K562 (cell line): ENCODE data around the gene TFB2M. TPM values are rescaled to one million over a fixed set of nuclear protein-coding genes. Genes with fewer than 3 reads are reported as not detected.

Experiments
- ATAC-seq: fragments of 200-7000 bp; cut with Tn5 transposase; 3 replicates; pipeline ENCODE4 v1.9.1; 2020; ENCODE audit warnings: moderate library complexity
- BruUV-seq: library from RNA; stranded (reverse); fragments of 400-500 nt; replicated peaks from 2 replicates; lab custom pipeline; 2021; lab: Mats Ljungman, UMichigan
- CTCF ChIA-PET: fragments of 300-600 bp; formaldehyde crosslinking; extraction: SDS; loops from one replicate; lab custom pipeline; 2021; ENCODE audit warnings: low intra/inter-chr PET ratio; lab: Yijun Ruan, JAX
- POLR2A ChIA-PET: fragments of 300-600, 350-650 bp; sonication (Branson Sonifier 250); formaldehyde crosslinking; extraction: SDS; loops from one replicate; lab custom pipeline; 2021; ENCODE audit warnings: antibody characterized with exemption, inconsistent platforms; lab: Yijun Ruan, JAX
- DNase-seq, 4 experiments: peaks; one replicate each; pipeline versions ENCODE4 v3.0.0 to v3.0.0-alpha.2; 2011 to 2018; ENCODE audit warnings: low spot score in 3 of 4, mixed read lengths in 3 of 4; ENCODE audit errors: extremely low read depth in 1 of 4
- FAIRE-seq: peaks from 2 replicates; lab custom pipeline; 2011; peaks lifted over from hg19 to GRCh38; lab: Jason Lieb, UNC
- H2AFZ ChIP-seq: 2 replicates; pipeline ENCODE4 v1.6.0; 2011; ENCODE audit warnings: low read depth, low read length, control low read depth, inconsistent platforms
- H3K27ac ChIP-seq: fragments of 200-600 bp; 3 replicates; pipeline ENCODE4 v1.8.0; 2011; ENCODE audit warnings: low read depth, mild to moderate bottlenecking, control low read depth, inconsistent platforms, low read length, moderate library complexity, mixed read lengths; ENCODE audit errors: extremely low read depth
- H3K27me3 ChIP-seq, 2 experiments: fragments of 300-600 bp in 1 of 2; 2 replicates in 1 of 2; 3 replicates in 1 of 2; pipeline versions ENCODE4 v1.6.0 to v1.8.0; 2011; ENCODE audit warnings: inconsistent platforms in 2 of 2, low read length in 2 of 2, mild to moderate bottlenecking in 1 of 2, mixed read lengths in 1 of 2, moderate library complexity in 1 of 2; ENCODE audit not compliant: control insufficient read depth in 2 of 2, insufficient read depth in 2 of 2
- H3K36me3 ChIP-seq: fragments of 300-600 bp; 3 replicates; pipeline ENCODE4 v1.8.0; 2011; ENCODE audit warnings: mild to moderate bottlenecking, low read length, inconsistent platforms; ENCODE audit not compliant: control insufficient read depth, insufficient read depth
- H3K4me1 ChIP-seq, 2 experiments: fragments of 200-600 bp in 1 of 2; replicated peaks in 1 of 2; 2 replicates in 1 of 2; 3 replicates in 1 of 2; pipeline versions ENCODE4 v1.5.1 to v1.8.0; 2011; ENCODE audit warnings: inconsistent platforms in 2 of 2, low read length in 2 of 2, mild to moderate bottlenecking in 1 of 2, mixed read lengths in 1 of 2, moderate library complexity in 1 of 2; ENCODE audit not compliant: control insufficient read depth in 2 of 2, insufficient read depth in 2 of 2
- H3K4me2 ChIP-seq: 2 replicates; pipeline ENCODE4 v1.6.1; 2011; ENCODE audit warnings: low read length, control low read depth, inconsistent platforms, mixed read lengths; ENCODE audit not compliant: insufficient read depth
- H3K4me3 ChIP-seq: fragments of 200-600 bp; sonication (generic), shearing (Covaris generic); 2 replicates; pipeline ENCODE4 v1.5.1; 2016; ENCODE audit warnings: control low read depth, inconsistent platforms
- H3K79me2 ChIP-seq: fragments of 200-600 bp; 3 replicates; pipeline ENCODE4 v1.8.0; 2011; ENCODE audit warnings: low read length, inconsistent platforms; ENCODE audit not compliant: control insufficient read depth, insufficient read depth
- H3K9ac ChIP-seq, 2 experiments: 2 replicates each; pipeline versions ENCODE4 v1.6.0 to v1.6.1; 2011; ENCODE audit warnings: low read depth in 2 of 2, low read length in 2 of 2, control low read depth in 1 of 2, inconsistent platforms in 1 of 2, mild to moderate bottlenecking in 1 of 2, mixed read lengths in 1 of 2; ENCODE audit not compliant: insufficient read depth in 1 of 2
- H3K9me1 ChIP-seq: one replicate; pipeline ENCODE4 v1.6.0; 2011; ENCODE audit warnings: inconsistent platforms, mild to moderate bottlenecking, low read length, moderate library complexity; ENCODE audit not compliant: control insufficient read depth, insufficient read depth
- H3K9me3 ChIP-seq: replicated peaks from 2 replicates; pipeline ENCODE4 v1.5.1; 2011; ENCODE audit warnings: low read depth, low read length, inconsistent platforms; ENCODE audit not compliant: control insufficient read depth, insufficient read depth
- H4K20me1 ChIP-seq: replicated peaks from 2 replicates; pipeline ENCODE4 v1.6.1; 2011; ENCODE audit warnings: low read length, inconsistent platforms, mixed read lengths; ENCODE audit not compliant: control insufficient read depth, insufficient read depth
- NONO ChIP-seq, 2 experiments: fragments of 200-400 bp in 1 of 2; fragments of 450-650 bp in 1 of 2; formaldehyde crosslinking in 1 of 2; IDR thresholded peaks; 2 replicates each; pipeline ENCODE4 v1.6.1; 2017; ENCODE audit warnings: low read depth in 2 of 2, mild to moderate bottlenecking in 2 of 2, moderate library complexity in 2 of 2, low read length in 1 of 2
- NR2C2 ChIP-seq, 2 experiments: fragments of 200-800 bp in 1 of 2; sonication (Bioruptor generic) in 1 of 2; sonication (generic) in 1 of 2; formaldehyde crosslinking in 1 of 2; IDR thresholded peaks; 2 replicates each; pipeline versions ENCODE4 v1.6.1 to v1.8.0; 2016 to 2022; ENCODE audit warnings: mild to moderate bottlenecking in 1 of 2, missing compliant biosample characterization in 1 of 2, missing genetic modification characterization in 1 of 2, missing genetic modification reagents in 1 of 2
- ZFX ChIP-seq: sonication (generic); formaldehyde crosslinking; IDR thresholded peaks from 2 replicates; pipeline ENCODE4 v1.8.0; 2022; ENCODE audit warnings: mild to moderate bottlenecking, missing genetic modification reagents, moderate library complexity
- WGBS: fragments of 100-300 bp; shearing (Covaris generic); methylation state at CpG from one replicate; pipeline ENCODE4 v1.1.6; 2016; ENCODE audit warnings: low coverage, mixed read lengths; ENCODE audit not compliant: insufficient coverage; ENCODE audit errors: missing lambda C conversion rate; 5-methylcytosine and 5-hydroxymethylcytosine counted together
- in situ Hi-C: fragments of 300-500 bp; cut with MboI; formaldehyde crosslinking; loops from 4 replicates; pipeline ENCODE4 v1.15.0; 2018; ENCODE audit warnings: inconsistent platforms, mixed read lengths
- intact Hi-C: fragments of 100-400 bp; cut with micrococcal nuclease; formaldehyde crosslinking; loops from 2 replicates; pipeline ENCODE4 v1.14.2; 2022
- polyA plus RNA-seq, 8 experiments: library from polyadenylated mRNA; depleted of rRNA in 4 of 8; stranded (reverse) in 5 of 8; unstranded in 3 of 8; fragments of >200 nt; fragmentation: Nextera tagmentation in 2 of 8; fragmentation: Illumina TruSeq in 1 of 8; extraction: Ambion mirVana in 2 of 8; extraction: Trizol in 1 of 8; gene quantifications; 2 replicates each; pipeline versions ENCODE4 v1.2.1 to v1.2.3, GENCODE V29; 2011 to 2014; ENCODE audit warnings: inconsistent platforms in 1 of 8, missing spikeins in 1 of 8
- total RNA-seq, 7 experiments: library from RNA; depleted of rRNA in 6 of 7; stranded (reverse); fragments of >200 nt in 6 of 7; fragmentation: Illumina TruSeq in 2 of 7; extraction: Trizol in 2 of 7; gene quantifications; 2 replicates each; pipeline versions ENCODE4 v1.2.1 to v1.2.3, GENCODE V29; 2011 to 2021; ENCODE audit warnings: low replicate concordance in 1 of 7

Gene TFB2M
- total and polyA plus RNA-seq, 9 of the 15 experiments (the other 6 are each of a cell fraction or from before 2014, with no cell fraction given), result 55.1 to 162 (median 70.6) TPM

- Histone ChIP-seq H3K4me3 (no peak overlapping the region), H3K27ac (peak overlapping the region; percentile 63), H3K27me3 (no peaks in the 10 kb centered on the region), H3K79me2 (peaks cover 90% of the 10 kb centered on the region), H2AFZ (no peak overlapping the region), H4K20me1 (no peaks in the 10 kb centered on the region), H3K9me1 (no peaks in the 10 kb centered on the region), H3K4me2 (no peak overlapping the region), H3K9me3 (0 out of 2 replicates have a peak, but pooled peaks cover 2% of the 10 kb centered on the region), H3K4me1 (peaks cover 16 to 28% of the 10 kb centered on the region in 2 experiments), H3K36me3 (peaks cover 48% of the 10 kb centered on the region), H3K9ac (peak overlapping the region in 1 of 2 experiments; percentile 39; a peak in 3 of 4 replicates)
- TF ChIP-seq NR2C2 (CRISPR knock-in tag; IDR thresholded peaks at IDR 0.05) (no peak), NR2C2 (tag; IDR thresholded peaks at IDR 0.05) (0 out of 2 replicates have a peak, but pooled peaks have one; percentile 28), ZFX (CRISPR knock-in tag) (peak; percentile 31; the same call in 1 of the 2 replicates), NONO (IDR thresholded peaks at IDR 0.05; ENCODE audit: low read depth in 2 of 2, low read length in 1 of 2) (no peak)
- in situ Hi-C loops (no loop called here), intact Hi-C loops (no loop called here)
- FAIRE-seq, result peak; percentile 66
- ChIA-PET POLR2A (interaction anchor here (1.0 to 1.6 kb wide), 3 partner anchors 11 to 20 kb away, joined by 4 to 9 read pairs (median 4); partner anchors contain the start of genes CNST and TFB2M), CTCF (no interaction called here)
- WGBS, result 62% methylated on average over 3 of the region's 3 CpGs
- no peak for DNase-seq
- peak; percentile 48 for ATAC-seq
- BruUV-seq, result no TSS peak
These were observed 21.0 kb upstream of the TFB2M start for GRCh38 chr1:246587032-246587431.
